Measurements from ENCODE around the gene SYCP3. TPM values are rescaled to one million over a fixed set of nuclear protein-coding genes. Genes with fewer than 3 reads are reported as not detected.

SYCP3 gene
- under 1 TPM in 1 of 10 donors, not detected in 9; 0.18 TPM for total RNA-seq
- polyA plus RNA-seq, result under 1 TPM; 0.07 to 0.22 TPM
- long read RNA-seq, donor 1, partial matches to known transcripts, result 0 of 1 reads
- long read RNA-seq, donor 1, other reads (novel, unspliced or antisense), result 1 of 1 reads
- long read RNA-seq, donor 2, partial matches to known transcripts, result 0 of 4 reads
- long read RNA-seq, donor 2, other reads (novel, unspliced or antisense), result 4 of 4 reads
- long read RNA-seq, donor 3, partial matches to known transcripts, result 0 of 7 reads
- long read RNA-seq, donor 3, other reads (novel, unspliced or antisense), result 7 of 7 reads

DNA sequence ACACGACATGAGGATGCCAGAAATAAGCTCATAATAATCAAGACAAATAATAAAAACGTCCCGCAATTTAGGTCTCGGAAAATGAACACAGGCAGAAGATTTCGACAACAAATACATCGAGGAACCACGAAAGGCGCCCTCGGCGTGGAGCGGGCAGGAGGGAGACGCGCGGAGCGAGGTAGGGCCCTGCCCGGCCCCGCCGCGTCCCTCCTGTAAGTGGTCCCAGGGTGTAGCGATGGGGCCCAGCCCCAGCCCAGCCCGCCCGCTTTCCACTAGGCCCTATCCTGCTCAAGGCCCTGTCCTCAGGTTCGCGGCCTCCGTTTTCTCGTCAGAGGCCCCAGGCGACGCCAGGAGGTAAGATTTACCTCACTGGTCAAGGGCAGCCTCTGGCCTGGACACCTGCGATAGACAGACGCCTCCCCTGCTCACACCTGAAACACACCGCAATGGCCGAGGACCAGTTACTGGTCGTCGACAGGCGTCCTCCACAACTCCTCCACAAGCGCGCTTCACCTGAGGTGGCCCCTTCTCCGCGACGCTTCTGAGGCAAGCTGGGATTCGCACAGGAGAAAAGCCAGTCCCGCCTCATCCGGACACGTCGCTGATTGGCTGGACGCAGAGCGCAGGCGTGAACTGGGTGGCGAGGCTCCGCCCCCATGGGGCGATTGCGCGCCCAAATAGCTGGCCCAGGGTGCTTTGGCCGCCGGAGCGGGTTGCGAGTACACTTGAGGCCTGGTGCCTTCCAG lies at the start of gene SYCP3:
Gene SYCP3 (minus strand): TSS at position 543 of the 746 bp plus-strand sequence. CDS start 1,527 bp downstream, outside the sequence.
- no peak for DNase-seq
- no peaks in the 10 kb centered on the region for H3K4me1 ChIP-seq
- intact Hi-C loops (cut with DNase I), result no loop called here
- no peaks in the 10 kb centered on the region for H3K27me3 ChIP-seq
- 98 to 99% methylated on average over 57 of the region's 57 CpGs for WGBS, 2 donors
- H3K27ac ChIP-seq, result no peak within 1 kb of the TSS
- H3K4me3 ChIP-seq, result no peak within 1 kb of the TSS
- no peaks in the 10 kb centered on the region for H3K9me3 ChIP-seq
- H3K36me3 ChIP-seq, result peaks cover 0 to 94% (median 16%) of the 10 kb centered on the region in 9 donors
- ATAC-seq, result peak in 5 of 8 donors; percentile 23 to 79 (median 48)
- TF ChIP-seq CTCF (IDR thresholded peaks at IDR 0.05), result no peak

DNA sequence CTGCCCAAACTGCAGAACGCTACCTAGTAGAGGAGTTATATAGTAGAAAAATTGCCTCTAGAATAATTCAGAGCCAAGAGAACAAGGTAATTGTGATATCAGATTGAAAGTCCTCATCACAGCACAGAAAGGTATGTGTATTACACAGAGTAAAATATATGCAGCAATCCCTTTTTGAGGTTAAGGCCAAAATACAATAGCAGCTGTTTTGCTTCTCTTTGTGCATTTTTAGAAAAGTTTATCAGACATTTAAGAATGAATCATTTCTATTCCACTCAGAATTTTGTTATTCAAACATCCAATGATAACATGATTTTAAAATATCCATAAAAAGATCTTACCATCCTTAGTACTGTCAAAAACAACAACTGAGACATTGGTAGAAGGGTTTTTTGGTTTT lies 46.4 kb upstream of the SYCP3 start:
- peaks cover 0 to 71% (median 9%) of the 10 kb centered on the region in 9 donors for H3K36me3 ChIP-seq
- intact Hi-C loops (cut with DNase I), result no loop called here
- no peak for DNase-seq
- H3K27ac ChIP-seq, result no peak overlapping the region
- peaks cover 0 to 6% (median 0%) of the 10 kb centered on the region in 9 donors for H3K4me1 ChIP-seq
- TF ChIP-seq CTCF (IDR thresholded peaks at IDR 0.05), result no peak
- H3K27me3 ChIP-seq, result no peaks in the 10 kb centered on the region
- 98 to 99% methylated on average over 1 of the region's 1 CpG for WGBS, 2 donors
- no peaks in the 10 kb centered on the region for H3K9me3 ChIP-seq
- no peak overlapping the region for H3K4me3 ChIP-seq
- ATAC-seq, result no peak

GRCh38 chr12:101784376-101784775 lies 45.1 kb upstream of the SYCP3 start:
- H3K4me3 ChIP-seq, result no peak overlapping the region
- 95 to 97% methylated on average over 1 of the region's 1 CpG for WGBS, 2 donors
- H3K9me3 ChIP-seq, result no peaks in the 10 kb centered on the region
- DNase-seq, result no peak
- TF ChIP-seq CTCF (IDR thresholded peaks at IDR 0.05), result no peak
- no peak overlapping the region for H3K27ac ChIP-seq
- intact Hi-C loops (cut with DNase I), result no loop called here
- no peaks in the 10 kb centered on the region for H3K27me3 ChIP-seq
- peaks cover 0 to 74% (median 6%) of the 10 kb centered on the region in 9 donors for H3K36me3 ChIP-seq
- no peak for ATAC-seq
- peaks cover 0 to 9% (median 0%) of the 10 kb centered on the region in 9 donors for H3K4me1 ChIP-seq

GRCh38 chr12:101783838-101784237 lies 44.6 kb upstream of the SYCP3 start:
- peaks cover 0 to 73% (median 6%) of the 10 kb centered on the region in 9 donors for H3K36me3 ChIP-seq
- no peak overlapping the region for H3K27ac ChIP-seq
- ATAC-seq, result no peak

More at GRCh38 chr12:101783838-101784237, 44.6 kb upstream of the SYCP3 start:
- H3K4me3 ChIP-seq, result no peak overlapping the region
- DNase-seq, result no peak
- peaks cover 0 to 9% (median 0%) of the 10 kb centered on the region in 9 donors for H3K4me1 ChIP-seq
- no peaks in the 10 kb centered on the region for H3K27me3 ChIP-seq
- no peaks in the 10 kb centered on the region for H3K9me3 ChIP-seq
- intact Hi-C loops (cut with DNase I), result no loop called here
- TF ChIP-seq CTCF (IDR thresholded peaks at IDR 0.05), result no peak
- 70 to 80% methylated on average over 2 of the region's 2 CpGs for WGBS, 2 donors
